ENCODE data around the gene CCDC92. TPM values are rescaled to one million over a fixed set of nuclear protein-coding genes. Genes with fewer than 3 reads are reported as not detected.

The CCDC92 gene
- total and polyA plus RNA-seq, 2 of the 8 experiments (the other 6 are each of a cell fraction or from before 2014, with no cell fraction given), result 0.43 to 0.51 TPM

- Histone ChIP-seq H3K27me3 (replicated peaks in 1 of 4; ENCODE audit: control insufficient read depth in 3 of 4, extremely low read depth in 1 of 4, insufficient read depth in 3 of 4, low read length in 3 of 4) (no peaks in the 10 kb centered on the region; a peak in 1 of 7 replicates), H3K4ac (replicated peaks; ENCODE audit: insufficient read length, low read depth, low read length) (no peak overlapping the region), H3K14ac (ENCODE audit: insufficient read length) (no peak overlapping the region), H3K4me1 (replicated peaks in 1 of 4; ENCODE audit: control insufficient read depth in 3 of 4, insufficient read depth in 4 of 4, low read length in 3 of 4) (peaks cover 0 to 3% (median 0%) of the 10 kb centered on the region in 4 experiments; a peak in 2 of 7 replicates), H3K56ac (replicated peaks; ENCODE audit: insufficient read length, low read depth, low read length) (no peak overlapping the region), H2AFZ (ENCODE audit: low read length) (no peak overlapping the region), H2BK120ac (replicated peaks; ENCODE audit: low read depth, low read length) (no peak overlapping the region), H4K20me1 (replicated peaks in 1 of 2; ENCODE audit: control insufficient read depth in 1 of 2, insufficient read depth in 2 of 2, low read length in 2 of 2) (peaks cover 2 to 8% of the 10 kb centered on the region in 2 experiments), H3K79me1 (ENCODE audit: low read depth, low read length) (no peaks in the 10 kb centered on the region; the same call in 1 of the 2 replicates), H3K23me2 (ENCODE audit: low read depth, low read length) (no peaks in the 10 kb centered on the region), H2BK12ac (ENCODE audit: low read depth, low read length) (no peak overlapping the region), H3K36me3 (ENCODE audit: control insufficient read depth in 2 of 4, insufficient read depth in 4 of 4, low read length in 3 of 4) (peaks cover 0 to 3% (median 0%) of the 10 kb centered on the region in 4 experiments; a peak in 2 of 8 replicates), H3K23ac (ENCODE audit: insufficient read length) (no peak overlapping the region), H4K5ac (ENCODE audit: insufficient read length, low read depth, low read length) (no peak overlapping the region), H3K9ac (replicated peaks in 1 of 4; ENCODE audit: extremely low read depth in 1 of 4, low read depth in 3 of 4, low read length in 3 of 4) (no peak overlapping the region), H2BK20ac (ENCODE audit: low read length) (no peak overlapping the region), H3K9me3 (ENCODE audit: insufficient read depth in 2 of 2, low read depth in 1 of 2, low read length in 1 of 2) (no peaks in the 10 kb centered on the region), H2BK5ac (ENCODE audit: low read depth, low read length) (no peak overlapping the region), H3K27ac (ENCODE audit: low read depth, low read length) (no peak overlapping the region), H3K79me2 (ENCODE audit: control insufficient read depth in 1 of 2, insufficient read depth in 2 of 2, low read length in 2 of 2) (no peaks in the 10 kb centered on the region), H3K4me2 (ENCODE audit: insufficient read depth in 1 of 2, low read depth in 2 of 2, low read length in 2 of 2) (no peak overlapping the region), H2BK15ac (ENCODE audit: low read length) (no peak overlapping the region), H2AK5ac (ENCODE audit: low read depth, low read length) (no peak overlapping the region), H4K8ac (ENCODE audit: extremely low read depth, insufficient read depth, low read length) (no peak overlapping the region), H3K4me3 (ENCODE audit: extremely low read depth in 1 of 4, insufficient read depth in 2 of 4, low read depth in 3 of 4, low read length in 4 of 4) (no peak overlapping the region), H3K18ac (ENCODE audit: extremely low read depth, low read length) (no peak overlapping the region), H4K91ac (replicated peaks; ENCODE audit: insufficient read length, low read length) (no peak overlapping the region)
- ChIA-PET CTCF (ENCODE audit: partially characterized antibody) (interaction anchor here (0.8 to 2.4 kb wide), 7 partner anchors 8 to 485 kb away, joined by 3 to 14 read pairs (median 4); no protein-coding TSS in a partner anchor), POLR2A (ENCODE audit: partially characterized antibody) (interaction anchor here (1.1 kb wide), 1 partner anchor 21 kb away, joined by 3 read pairs; no protein-coding TSS in a partner anchor)
- FAIRE-seq (no peak), DNase-seq (ENCODE audit: low read depth in 1 of 2, low spot score in 2 of 2) (no peak)
- WGBS, 2 experiments (ENCODE audit: extremely low coverage in 1 of 2, insufficient coverage in 1 of 2, insufficient read length in 1 of 2, insufficient replicate concordance in 2 of 2, low coverage in 1 of 2, low lambda C conversion rate in 2 of 2, missing lambda C conversion rate in 1 of 2), result 83% methylated on average over 8 of the region's 8 CpGs; no CpG with 5 or more reads in 1 of the 2 experiments
- TF ChIP-seq SRF (IDR thresholded peaks at IDR 0.05; ENCODE audit: low read depth, low read length) (no peak), CHD1 (IDR thresholded peaks at IDR 0.05; ENCODE audit: low read depth, low read length) (no peak), GTF2F1 (IDR thresholded peaks at IDR 0.05; ENCODE audit: borderline replicate concordance, low read depth, low read length) (no peak), NANOG (IDR thresholded peaks at IDR 0.05; ENCODE audit: insufficient read depth, low read depth, low read length, poor library complexity, severe bottlenecking) (no peak), POU5F1 (IDR thresholded peaks at IDR 0.05; ENCODE audit: low read depth, low read length) (no peak), RBBP5 (IDR thresholded peaks at IDR 0.05; ENCODE audit: borderline replicate concordance, low read depth, low read length) (no peak), TAF7 (optimal IDR thresholded peaks at IDR 0.05; ENCODE audit: borderline replicate concordance, low read depth, low read length) (no peak), SAP30 (IDR thresholded peaks at IDR 0.05; ENCODE audit: insufficient read depth, insufficient replicate concordance, low read length) (no peak), ATF3 (IDR thresholded peaks at IDR 0.05; ENCODE audit: insufficient read depth, low read depth, low read length) (no peak), CHD2 (IDR thresholded peaks at IDR 0.05; ENCODE audit: low read length) (no peak), SP2 (IDR thresholded peaks at IDR 0.05; ENCODE audit: low read length) (no peak)
Measured at GRCh38 chr12:123992118-123992825, 19.6 kb upstream of the CCDC92 start.
